NT2/D1 (cell line): ENCODE measurements around the gene SARDH.

Experiments used
- SUZ12 ChIP-seq: IDR thresholded peaks from 2 replicates; pipeline ENCODE4 v1.6.1; 2011; ENCODE audit not compliant: insufficient read length, insufficient read depth; ENCODE audit errors: extremely low read depth
- YY1 ChIP-seq: IDR thresholded peaks from 2 replicates; pipeline ENCODE4 v1.6.1; 2011; ENCODE audit not compliant: insufficient read length, insufficient read depth
- ZNF274 ChIP-seq: IDR thresholded peaks from 2 replicates; pipeline ENCODE4 v1.6.1; 2011; ENCODE audit warnings: mild to moderate bottlenecking, low read depth, low read length

DNA sequence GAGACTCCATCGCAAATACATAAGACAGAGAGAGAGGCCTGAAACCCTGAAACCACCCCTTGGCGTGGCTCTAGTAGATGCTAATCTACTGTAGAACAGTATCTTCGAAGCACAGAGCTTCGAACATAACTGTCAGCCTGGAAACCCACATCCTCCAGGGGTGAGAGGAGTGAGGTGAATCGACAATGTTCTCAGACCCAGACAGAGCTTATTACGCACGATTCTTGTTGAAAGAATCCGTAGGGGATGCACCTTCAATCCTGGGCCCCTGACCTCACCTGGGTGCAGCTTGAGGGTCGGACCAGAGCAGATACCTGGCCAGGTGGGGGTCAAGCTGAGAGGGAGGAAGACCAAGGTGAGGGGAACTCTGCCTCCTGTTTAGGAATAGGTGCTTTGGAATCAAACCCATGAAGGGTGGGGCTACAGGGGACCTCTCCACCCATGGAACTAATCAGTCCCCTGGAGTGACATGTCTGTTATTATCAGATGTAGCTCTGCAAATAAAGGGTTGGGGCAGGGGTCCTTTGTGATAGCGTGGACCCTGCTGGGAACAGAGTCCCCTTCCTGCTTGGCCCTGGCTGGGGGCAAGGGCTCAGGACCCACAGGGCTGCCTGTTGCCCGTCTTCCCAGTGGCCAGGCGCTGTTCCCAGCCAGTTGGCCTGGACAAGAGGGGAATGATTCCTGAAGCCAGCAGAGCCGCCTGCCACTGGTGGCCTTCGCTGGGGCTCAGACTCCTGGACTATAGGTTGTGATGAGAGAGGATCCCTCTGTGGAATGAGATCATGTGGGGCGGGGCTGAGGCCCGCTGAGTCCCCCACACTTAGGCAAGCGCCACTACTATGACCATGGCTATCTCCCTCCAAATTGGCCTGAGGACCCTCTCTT lies 60.8 kb downstream of the SARDH start:
- no peak for TF ChIP-seq YY1
- TF ChIP-seq ZNF274, result no peak
- TF ChIP-seq SUZ12, result no peak
